Measurements from ENCODE around the gene SDC4.

SDC4 gene

DNA sequence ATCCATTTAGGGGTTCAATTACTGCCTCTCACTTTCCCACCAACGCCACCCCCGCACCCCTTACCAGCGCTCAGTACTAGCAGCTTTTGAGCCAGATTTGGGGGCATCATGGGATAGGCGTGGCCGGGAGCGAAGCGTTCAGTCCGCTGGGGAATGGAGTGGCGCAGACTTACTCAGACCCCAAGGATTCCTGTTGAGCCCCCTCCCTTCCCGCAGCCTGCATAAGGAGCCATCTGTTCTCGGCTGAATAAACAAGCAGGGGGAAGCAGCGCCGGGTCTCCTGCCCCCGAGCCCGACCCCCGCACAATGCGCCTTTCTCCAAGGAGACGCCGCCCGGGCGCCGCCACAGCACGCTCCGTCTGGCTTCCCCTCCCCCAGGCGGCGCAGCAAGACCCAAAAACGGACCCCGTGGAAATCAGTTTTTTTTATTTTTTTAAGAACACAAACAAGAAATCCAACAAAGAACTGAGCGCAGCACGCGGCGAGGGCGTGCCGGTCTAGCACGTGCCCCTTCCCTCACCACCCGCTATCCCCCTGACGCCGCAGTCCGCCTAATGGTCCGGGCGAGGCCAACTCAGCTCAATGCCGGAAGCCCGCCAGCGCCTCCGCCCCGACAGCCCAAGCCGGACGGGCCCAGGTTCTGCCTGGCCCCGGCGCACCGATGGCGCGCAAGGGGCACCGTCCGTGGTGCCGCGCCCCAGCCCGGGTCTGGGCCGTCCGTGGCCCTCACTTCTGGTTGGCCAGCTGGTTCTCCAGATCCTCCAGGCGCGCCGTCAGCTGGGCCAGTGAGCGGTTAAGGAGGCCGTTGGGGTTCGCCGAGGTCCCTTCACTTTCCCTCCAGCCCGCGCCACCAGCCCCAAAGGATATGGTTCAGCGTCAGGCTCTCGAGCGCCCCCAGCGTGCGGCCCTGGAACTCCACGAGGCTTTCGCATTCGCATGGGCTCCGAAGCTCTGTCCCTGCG lies 54.9 kb downstream of the SDC4 start:
- DNase-seq, result peak; percentile 71 to 77

DNA sequence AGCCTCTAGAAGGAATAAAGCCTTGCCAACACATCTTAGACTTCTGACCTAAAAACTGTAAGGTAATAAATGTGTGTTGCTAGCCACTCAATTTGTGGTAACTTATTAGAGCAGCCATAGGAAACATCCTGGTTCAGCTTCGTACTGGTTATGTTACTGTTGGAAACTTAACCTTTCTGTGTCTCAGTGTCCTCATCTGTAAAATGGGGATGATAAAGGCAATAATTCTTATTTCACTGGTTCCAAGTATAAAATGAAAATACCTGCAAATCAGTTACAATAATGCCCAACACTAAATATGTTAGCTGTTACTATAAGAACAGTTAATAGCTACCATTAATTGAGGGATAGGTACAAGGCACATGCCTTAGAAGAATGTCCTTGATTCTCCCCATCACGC lies 55.9 kb downstream of the SDC4 start:
- DNase-seq, result no peak

DNA sequence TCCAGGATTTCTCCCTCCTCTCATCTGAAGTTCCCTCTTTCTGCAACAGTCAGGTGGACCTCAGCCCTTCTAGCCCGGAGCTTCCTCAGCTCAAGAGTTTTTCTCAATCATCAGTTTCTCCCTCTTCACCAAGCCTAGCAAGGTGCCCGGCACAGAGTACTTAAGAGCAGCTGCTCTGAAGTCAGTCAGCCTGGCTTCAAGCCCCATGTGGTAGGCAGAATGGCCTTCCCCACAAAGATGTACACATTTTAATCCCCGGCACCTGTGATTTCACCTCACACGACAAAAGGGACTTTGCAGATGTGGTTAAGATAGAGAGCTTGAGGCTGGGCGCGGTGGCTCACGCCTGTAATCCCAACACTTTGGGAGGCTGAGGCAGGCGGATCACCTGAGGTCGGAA lies 56.7 kb downstream of the SDC4 start:
- DNase-seq, result no peak

DNA sequence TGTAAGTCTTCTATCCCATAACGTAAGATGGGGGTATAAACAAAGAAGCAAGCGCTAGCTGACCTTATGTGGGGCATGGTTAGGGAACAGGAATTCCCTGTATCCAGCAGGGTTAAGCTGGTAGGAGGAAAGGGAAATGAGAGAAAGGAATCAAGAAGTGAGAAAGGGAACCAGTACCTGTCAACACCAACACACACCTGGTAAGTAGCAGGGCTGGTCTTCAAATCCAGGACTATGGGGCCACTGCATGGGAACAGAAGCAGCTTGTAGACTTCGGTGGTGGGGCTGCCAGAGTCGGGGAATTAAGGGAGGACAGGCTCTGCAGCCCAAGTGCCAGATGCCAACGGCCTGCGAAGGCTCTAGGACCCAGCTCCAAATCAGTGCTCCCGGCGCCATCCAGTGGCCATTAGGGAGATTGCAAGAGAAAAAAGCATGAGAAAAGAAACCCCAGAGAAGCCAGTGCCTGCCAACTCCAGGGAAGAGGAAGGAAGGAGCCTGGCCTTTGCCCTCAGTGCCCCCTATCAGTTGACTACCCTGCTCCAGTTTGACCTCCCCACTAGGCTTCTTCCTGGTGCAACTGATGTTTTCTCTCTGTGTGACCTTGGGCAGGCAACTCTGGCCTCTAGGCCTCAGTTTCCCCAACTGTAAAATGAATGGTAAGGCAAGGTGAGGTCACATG lies 57.4 kb downstream of the SDC4 start:
- DNase-seq, result peak; percentile 63 to 71

DNA sequence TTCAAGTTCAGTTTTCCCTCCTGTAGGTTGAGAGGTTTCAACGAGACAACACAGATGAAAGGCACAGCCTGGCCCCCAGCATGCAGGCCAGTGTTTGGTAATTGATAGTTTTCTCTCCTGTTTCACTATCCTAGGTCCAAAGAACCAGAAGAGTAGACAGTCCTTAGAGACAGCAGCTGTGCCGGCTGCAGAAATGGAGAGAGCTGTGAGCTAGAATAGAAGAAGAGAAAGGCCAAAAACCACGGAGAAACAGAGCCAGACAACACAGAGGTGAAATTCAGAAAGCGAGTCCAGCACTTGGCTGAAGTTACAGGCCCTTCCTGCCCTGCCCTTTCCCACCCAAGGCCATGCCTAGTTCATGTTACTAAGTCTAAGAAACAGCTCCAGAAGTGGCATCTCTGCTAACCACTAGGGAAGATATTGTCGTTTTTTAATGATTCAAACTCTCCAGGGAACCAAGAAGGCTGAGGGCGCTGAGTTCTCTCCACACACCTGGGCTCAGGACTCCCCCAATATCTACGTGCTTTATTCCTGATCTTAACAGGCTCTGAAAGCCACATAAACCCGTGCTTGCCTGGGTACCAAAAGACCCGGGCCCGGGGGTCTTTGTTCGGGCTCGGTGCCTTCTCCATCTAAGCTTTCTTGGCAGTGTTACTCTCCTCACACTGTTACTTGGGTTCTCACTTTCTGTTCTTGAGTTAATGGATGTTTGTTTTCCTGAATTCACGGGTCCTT lies 58.1 kb downstream of the SDC4 start:
- no peak for DNase-seq

DNA sequence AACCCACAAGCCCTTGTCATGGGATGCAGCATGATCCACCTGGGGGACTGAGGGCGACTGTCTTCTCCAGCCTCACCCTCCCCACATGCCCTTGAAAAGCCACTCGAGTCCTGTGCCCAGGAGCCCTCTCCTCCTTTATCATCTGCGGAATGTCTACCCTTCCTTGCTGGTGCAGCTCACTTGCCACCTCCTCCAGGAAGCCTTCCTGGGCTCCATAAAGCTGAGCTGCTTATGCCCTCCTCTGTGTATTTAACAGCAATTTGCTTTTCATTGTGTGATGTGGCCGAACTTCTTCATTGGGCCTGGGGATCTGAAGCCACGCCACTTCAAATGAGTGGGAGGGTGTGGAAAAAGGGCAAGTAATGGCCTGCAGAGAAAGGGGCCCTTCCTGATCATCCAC lies 59.4 kb downstream of the SDC4 start:
- no peak for DNase-seq

DNA sequence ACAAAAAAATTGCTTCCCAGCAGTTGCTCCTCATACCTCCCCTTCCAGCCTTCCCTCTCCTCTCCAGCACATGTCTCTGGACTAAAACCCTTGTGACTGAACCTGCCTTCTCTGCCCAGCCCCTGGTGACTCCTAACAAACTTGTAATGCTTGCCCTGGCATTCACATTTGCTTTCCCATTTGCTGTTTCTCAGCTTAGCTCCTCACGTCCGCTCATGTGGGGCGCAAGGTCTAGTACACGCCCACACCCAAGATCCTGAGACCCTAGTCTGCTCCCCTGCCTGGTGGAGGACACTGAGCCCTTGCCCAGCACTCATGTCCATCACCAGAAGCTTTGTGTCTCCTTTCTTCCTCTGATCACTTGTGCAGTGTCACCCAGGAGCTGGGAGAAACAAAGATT lies 59.8 kb downstream of the SDC4 start:
- no peak for DNase-seq

DNA sequence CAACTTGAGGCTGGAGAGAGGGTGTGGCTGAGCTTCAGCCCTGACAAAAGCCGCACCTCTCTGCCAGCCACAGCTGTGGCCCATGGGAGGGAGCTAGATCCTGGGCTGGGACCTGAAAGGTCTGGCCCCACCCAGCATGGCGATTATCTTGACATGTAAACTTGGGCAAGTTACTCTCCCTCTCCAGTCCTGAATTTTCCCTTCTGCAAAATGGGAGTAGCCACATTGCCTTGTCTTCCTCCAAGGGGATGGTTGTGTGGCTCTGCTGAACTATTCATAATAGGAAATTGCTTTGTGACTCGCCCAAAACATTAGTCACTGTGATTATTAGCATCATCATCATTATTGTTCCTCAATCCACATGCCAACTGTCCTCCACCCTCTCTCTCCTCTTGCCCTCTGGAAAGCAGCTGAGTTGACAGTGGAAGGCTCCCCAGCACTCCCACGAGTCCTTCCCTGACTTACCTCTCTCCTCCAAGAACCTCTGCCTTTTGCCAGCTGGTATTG lies 64.6 kb downstream of the SDC4 start:
- no peak for DNase-seq

DNA sequence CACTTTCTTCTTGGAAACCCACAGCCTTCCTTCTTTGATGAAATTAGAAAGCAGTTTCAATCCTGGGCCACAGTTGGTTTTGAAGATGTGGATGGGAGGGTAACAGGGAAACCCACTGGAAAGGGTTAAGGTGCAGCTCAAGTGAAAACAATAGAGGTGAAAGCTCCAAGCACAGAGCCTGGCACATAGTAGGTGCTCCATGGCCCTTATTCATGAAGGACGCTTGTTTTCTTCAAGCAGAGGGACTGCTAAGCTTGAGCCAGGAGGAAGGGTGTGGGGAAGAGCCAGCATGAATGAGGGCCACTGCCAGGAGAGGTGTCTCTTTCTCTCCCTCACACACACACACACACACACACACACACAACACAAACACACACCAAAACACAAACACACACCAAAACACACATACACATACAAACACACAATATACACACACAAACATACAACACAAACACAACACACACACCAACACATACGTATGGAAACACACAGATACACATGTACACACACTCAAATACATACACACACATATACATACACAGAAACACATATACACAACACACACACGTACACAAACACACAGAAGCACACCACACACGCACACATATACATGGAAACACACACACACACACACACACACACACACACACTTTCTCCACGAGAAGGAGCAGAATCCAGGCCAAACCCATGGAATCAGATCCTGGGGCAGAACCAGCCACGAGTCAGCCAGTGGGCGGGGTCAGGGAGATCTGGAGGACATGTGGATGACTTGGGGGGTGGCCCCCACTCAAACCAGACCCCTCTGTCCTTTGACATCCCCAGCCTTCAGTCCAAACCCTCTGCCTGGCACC lies 65.3 kb downstream of the SDC4 start:
- DNase-seq, result no peak

DNA sequence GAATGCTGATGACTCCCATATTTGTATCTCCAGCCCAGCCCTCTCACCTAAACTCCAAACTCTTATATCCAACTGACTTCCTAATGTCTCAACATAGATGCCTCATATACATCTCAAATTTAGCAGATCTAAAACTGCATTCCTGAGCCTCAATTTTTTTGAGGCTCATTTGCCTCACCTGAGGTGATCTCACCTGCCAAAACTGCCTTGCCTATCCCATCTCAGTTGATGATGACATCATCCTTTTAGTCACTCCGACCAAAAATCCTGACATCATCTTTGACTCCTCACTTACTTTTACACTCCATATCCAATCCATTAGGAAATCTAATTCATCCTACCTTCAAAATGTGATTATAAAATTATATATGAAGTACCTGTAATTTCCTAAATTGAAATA lies 68.2 kb downstream of the SDC4 start:
- no peak for DNase-seq

DNA sequence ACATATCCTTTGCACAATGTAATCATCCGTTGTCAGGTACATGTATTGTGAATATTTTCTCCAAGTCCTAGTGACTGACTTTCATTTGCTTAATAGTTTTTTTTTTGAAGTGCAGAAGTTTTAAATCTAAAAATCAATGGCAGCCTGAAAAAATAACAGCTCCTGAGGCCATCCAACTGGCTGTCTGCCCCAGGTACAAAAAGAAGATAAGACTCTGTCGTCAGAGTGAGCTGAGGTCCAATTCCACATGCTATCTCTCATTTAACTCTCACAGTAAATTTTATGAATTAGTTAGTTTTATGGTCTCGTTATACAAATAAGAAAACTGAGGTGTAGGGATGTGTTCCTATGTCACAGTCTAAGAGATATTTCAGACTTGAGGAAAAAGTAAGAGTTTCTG lies 72.9 kb downstream of the SDC4 start:
- DNase-seq, result no peak
